ENCODE data around the gene PEAK1.

The PEAK1 gene

DNA sequence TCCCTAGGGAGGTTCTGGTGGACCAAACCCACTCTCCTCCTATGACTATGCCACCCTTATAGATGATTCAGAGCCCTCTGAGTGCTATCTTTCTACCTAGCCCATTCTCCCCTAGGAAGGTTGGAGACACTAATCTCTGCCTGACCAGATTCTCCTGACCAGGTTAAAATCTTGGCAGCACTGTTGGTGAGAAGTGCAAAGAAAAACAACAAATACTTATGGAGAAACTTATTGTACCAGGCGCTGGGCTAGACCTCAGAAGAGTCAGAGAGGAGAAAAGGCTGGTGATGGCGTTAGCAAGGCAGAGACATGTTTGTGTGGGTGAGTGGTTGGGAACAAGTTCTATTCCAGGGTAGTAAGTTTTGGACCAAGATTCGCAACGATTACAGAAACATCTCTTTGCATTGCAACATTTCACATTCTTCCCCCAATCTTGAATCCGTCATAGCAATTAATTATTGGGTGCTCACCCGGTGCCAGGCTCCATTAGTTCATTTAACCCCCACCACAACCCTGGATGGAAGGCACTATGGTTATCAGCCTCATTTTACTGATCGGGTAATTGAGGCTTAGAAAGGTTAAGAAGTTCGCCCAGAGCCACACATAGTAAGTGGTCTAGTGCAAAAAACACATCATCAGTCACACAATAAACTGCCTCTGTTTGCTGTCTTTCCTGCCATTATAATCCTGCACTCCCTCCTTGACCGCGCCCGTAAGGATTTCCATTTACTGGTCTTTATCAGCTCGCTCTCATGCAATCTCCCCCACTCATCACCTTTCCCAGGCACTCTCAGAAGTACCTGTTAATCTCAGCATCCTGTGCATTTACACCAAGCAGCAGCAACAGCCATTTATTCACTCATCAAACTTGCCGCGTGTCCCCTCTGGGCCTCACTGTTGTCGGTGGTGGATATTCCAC is 348.3 kb downstream of the PEAK1 start:
- no peaks in the 10 kb centered on the region for H3K36me3 ChIP-seq (ENCODE audit: control insufficient read depth in 2 of 2, insufficient read depth in 2 of 2, low read length in 2 of 2)
- peaks cover 10% of the 10 kb centered on the region for H3K4me1 ChIP-seq (ENCODE audit: control insufficient read depth, insufficient read depth, low read length)
- H3K27ac ChIP-seq (ENCODE audit: low read length) = peak overlapping the region; percentile 80
- H3K27me3 ChIP-seq (ENCODE audit: control insufficient read depth in 1 of 2, insufficient read depth in 2 of 2, low read length in 2 of 2) = peaks cover 0 to 4% of the 10 kb centered on the region in 2 donors
- H3K9me3 ChIP-seq (ENCODE audit: control insufficient read depth in 2 of 2, low read length in 2 of 2) = no peaks in the 10 kb centered on the region
- peak overlapping the region in 1 of 2 donors; percentile 83 for H3K4me3 ChIP-seq (ENCODE audit: low read length in 2 of 2)
- H3K9ac ChIP-seq (ENCODE audit: low read length in 2 of 2) = peak overlapping the region in 1 of 2 donors; percentile 60

DNA sequence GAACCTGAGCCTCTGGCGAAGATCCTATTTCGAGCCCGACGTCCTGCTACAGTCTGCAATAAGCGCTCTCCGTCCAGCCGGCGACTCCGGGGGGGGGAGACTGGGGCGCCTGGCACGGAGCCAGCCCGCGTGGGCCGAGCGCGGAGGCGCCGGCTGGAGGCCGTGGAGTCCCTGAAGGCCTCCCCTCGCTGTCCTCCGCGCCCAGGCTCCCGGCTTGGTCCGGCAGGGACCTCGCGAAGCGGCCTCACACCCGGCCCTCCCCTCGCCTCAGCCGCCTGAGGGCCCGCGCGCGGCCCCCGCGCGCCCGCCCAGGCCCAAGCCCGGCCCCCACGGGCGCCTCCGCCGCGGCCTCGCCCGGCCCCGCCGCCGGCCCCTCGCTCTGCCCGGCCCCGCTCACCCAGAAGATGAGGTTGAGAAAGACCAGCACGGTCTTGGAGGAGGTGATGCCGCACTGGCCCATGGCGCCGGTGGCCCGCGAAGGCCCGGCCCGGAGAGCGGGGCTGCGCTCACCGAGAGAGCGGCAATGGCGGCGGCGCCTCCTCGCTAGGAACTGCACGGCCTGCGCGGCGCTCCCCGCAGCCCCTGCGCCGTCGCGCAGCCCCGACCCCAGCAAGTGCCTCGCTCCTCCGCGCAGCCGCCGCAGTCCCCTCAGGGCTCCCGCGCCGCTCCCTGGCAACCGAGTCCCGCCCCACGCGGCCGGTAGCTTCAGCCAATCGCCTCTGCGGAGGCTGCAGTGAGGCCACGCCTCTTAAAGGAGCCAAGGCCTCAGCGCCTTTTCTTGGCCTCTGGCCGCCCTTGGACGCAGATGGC is 349.2 kb downstream of the PEAK1 start, which contains the start of gene TSPAN3:
Gene TSPAN3, minus strand, starts transcription at position 615 of the 810 bp plus-strand sequence. Its CDS starts 155 bp downstream, at position 460.
- H3K4me1 ChIP-seq (ENCODE audit: control insufficient read depth, insufficient read depth, low read length) = peaks cover 10% of the 10 kb centered on the region
- H3K9ac ChIP-seq (ENCODE audit: low read length in 2 of 2) = peak within 1 kb of the TSS; percentile 70 to 86
- no peaks in the 10 kb centered on the region for H3K36me3 ChIP-seq (ENCODE audit: control insufficient read depth in 2 of 2, insufficient read depth in 2 of 2, low read length in 2 of 2)
- peak within 1 kb of the TSS; percentile 80 for H3K27ac ChIP-seq (ENCODE audit: low read length)
- peaks cover 0 to 4% of the 10 kb centered on the region in 2 donors for H3K27me3 ChIP-seq (ENCODE audit: control insufficient read depth in 1 of 2, insufficient read depth in 2 of 2, low read length in 2 of 2)
- H3K9me3 ChIP-seq (ENCODE audit: control insufficient read depth in 2 of 2, low read length in 2 of 2) = no peaks in the 10 kb centered on the region
- peak within 1 kb of the TSS; percentile 71 to 83 for H3K4me3 ChIP-seq (ENCODE audit: low read length in 2 of 2)

DNA sequence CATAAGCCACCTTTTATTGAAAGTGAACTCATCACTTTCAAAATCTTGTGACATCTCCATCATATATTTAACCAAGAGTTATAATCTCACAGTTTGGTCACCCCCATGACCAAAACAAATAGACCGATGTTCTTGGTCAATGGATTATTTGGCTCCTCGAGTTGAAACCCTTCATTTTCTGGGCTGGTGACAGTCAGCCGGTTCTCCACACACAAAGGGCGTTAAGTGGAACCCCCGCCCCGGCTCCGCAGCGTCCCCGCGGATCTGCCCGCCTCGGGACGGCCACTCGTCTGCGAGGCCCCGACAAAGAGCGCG is 349.8 kb downstream of the PEAK1 start:
- Histone ChIP-seq H3K9ac (ENCODE audit: low read length in 2 of 2) (peak overlapping the region; percentile 70 to 86), H3K4me1 (ENCODE audit: control insufficient read depth, insufficient read depth, low read length) (peaks cover 10% of the 10 kb centered on the region), H3K9me3 (ENCODE audit: control insufficient read depth in 2 of 2, low read length in 2 of 2) (no peaks in the 10 kb centered on the region), H3K4me3 (ENCODE audit: low read length in 2 of 2) (peak overlapping the region; percentile 70 to 83), H3K27ac (ENCODE audit: low read length) (peak overlapping the region; percentile 80), H3K27me3 (ENCODE audit: control insufficient read depth in 1 of 2, insufficient read depth in 2 of 2, low read length in 2 of 2) (peaks cover 0 to 2% of the 10 kb centered on the region in 2 donors), H3K36me3 (ENCODE audit: control insufficient read depth in 2 of 2, insufficient read depth in 2 of 2, low read length in 2 of 2) (no peaks in the 10 kb centered on the region)

DNA sequence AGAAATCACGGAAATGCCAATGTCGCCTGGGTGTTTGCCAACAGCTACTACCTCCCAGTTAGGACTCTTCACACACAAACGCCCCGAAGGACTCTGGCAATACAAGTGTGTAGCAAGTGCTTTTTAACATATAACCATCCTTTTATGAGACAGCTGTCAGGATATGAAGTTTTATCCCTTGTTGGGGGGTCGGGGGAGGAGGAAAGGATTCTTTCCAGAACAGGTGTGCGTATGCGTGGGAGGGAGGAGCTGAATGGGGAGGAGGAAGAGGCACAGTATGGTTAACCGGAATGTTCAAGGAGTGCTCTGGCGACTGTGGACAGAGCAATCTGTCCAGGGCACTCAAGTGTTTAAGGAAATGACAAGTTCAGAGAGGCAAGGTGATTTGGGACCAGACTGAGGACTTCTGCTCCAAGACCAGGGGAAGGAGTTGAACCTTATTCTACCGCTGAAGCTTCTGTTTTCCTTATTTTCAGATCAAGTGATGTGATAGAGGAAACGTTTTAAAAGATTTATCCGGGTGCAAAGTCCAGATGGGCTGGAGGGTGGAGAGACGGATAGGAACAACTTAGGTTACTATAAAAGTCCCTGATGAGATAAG is 350.3 kb downstream of the PEAK1 start:
- Histone ChIP-seq H3K27me3 (ENCODE audit: control insufficient read depth in 1 of 2, insufficient read depth in 2 of 2, low read length in 2 of 2) (peaks cover 0 to 1% of the 10 kb centered on the region in 2 donors), H3K9me3 (ENCODE audit: control insufficient read depth in 2 of 2, low read length in 2 of 2) (no peaks in the 10 kb centered on the region), H3K27ac (ENCODE audit: low read length) (peak overlapping the region; percentile 80), H3K4me3 (ENCODE audit: low read length in 2 of 2) (peak overlapping the region; percentile 70 to 83), H3K4me1 (ENCODE audit: control insufficient read depth, insufficient read depth, low read length) (peaks cover 10% of the 10 kb centered on the region), H3K36me3 (ENCODE audit: control insufficient read depth in 2 of 2, insufficient read depth in 2 of 2, low read length in 2 of 2) (no peaks in the 10 kb centered on the region), H3K9ac (ENCODE audit: low read length in 2 of 2) (peak overlapping the region; percentile 70 to 86)

DNA sequence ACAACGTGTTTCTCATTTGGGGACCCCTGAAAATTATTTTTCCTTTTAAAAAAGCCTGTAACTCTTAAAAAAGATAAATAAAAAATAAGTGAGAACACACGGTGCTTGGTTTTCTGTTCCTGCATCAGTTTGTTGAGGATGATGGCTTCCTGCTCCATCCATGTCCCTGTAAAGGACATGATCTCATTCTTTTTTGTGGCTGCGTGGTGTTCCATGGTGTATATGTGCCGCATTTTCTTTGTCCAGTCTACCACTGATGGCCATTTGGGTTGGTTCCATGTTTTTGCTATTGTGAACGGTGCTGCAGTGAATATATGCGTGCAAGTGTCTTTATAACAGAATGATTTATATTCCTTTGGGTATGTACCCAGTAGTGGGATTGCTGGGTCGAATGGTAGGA is 351.3 kb downstream of the PEAK1 start:
- no peak overlapping the region for H3K9ac ChIP-seq (ENCODE audit: low read length in 2 of 2)
- H3K9me3 ChIP-seq (ENCODE audit: control insufficient read depth in 2 of 2, low read length in 2 of 2) = no peaks in the 10 kb centered on the region
- H3K4me1 ChIP-seq (ENCODE audit: control insufficient read depth, insufficient read depth, low read length) = peaks cover 10% of the 10 kb centered on the region
- H3K36me3 ChIP-seq (ENCODE audit: control insufficient read depth in 2 of 2, insufficient read depth in 2 of 2, low read length in 2 of 2) = no peaks in the 10 kb centered on the region
- H3K27ac ChIP-seq (ENCODE audit: low read length) = no peak overlapping the region
- no peaks in the 10 kb centered on the region for H3K27me3 ChIP-seq (ENCODE audit: control insufficient read depth in 1 of 2, insufficient read depth in 2 of 2, low read length in 2 of 2)
- no peak overlapping the region for H3K4me3 ChIP-seq (ENCODE audit: low read length in 2 of 2)

DNA sequence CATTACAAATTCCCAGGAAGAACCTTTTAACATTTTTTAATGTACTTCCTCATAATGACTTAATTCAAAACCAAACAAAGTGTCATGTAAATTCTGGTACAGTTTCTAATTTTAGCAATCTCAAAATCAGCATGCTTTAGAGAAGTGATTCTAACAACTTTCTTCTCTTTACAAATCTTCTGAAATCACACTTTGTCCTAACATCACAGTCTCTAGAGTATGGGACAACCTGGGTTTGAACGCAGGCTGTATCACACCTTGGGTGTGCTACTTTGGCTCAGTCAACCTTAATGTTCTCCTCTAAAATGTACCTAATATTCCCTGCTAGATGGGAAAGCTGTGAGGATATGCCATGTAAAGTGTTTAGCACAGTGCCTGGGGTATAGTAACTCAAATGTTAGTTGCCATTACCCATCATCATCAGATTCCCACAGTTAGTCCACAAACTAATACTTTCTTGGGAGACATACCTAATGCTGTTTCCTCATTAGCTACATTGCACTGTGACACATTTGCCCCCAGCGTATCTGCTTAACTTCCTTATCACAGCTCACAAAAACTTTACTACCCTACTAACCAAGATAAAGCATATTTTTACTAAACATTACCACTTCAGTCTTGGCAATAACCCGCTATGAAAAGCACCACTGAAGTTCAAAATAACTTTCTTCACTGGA is 352.1 kb downstream of the PEAK1 start:
- Histone ChIP-seq H3K9ac (ENCODE audit: low read length in 2 of 2) (no peak overlapping the region), H3K9me3 (ENCODE audit: control insufficient read depth in 2 of 2, low read length in 2 of 2) (no peaks in the 10 kb centered on the region), H3K4me3 (ENCODE audit: low read length in 2 of 2) (no peak overlapping the region), H3K36me3 (ENCODE audit: control insufficient read depth in 2 of 2, insufficient read depth in 2 of 2, low read length in 2 of 2) (no peaks in the 10 kb centered on the region), H3K27me3 (ENCODE audit: control insufficient read depth in 1 of 2, insufficient read depth in 2 of 2, low read length in 2 of 2) (no peaks in the 10 kb centered on the region), H3K27ac (ENCODE audit: low read length) (no peak overlapping the region), H3K4me1 (ENCODE audit: control insufficient read depth, insufficient read depth, low read length) (peaks cover 10% of the 10 kb centered on the region)

DNA sequence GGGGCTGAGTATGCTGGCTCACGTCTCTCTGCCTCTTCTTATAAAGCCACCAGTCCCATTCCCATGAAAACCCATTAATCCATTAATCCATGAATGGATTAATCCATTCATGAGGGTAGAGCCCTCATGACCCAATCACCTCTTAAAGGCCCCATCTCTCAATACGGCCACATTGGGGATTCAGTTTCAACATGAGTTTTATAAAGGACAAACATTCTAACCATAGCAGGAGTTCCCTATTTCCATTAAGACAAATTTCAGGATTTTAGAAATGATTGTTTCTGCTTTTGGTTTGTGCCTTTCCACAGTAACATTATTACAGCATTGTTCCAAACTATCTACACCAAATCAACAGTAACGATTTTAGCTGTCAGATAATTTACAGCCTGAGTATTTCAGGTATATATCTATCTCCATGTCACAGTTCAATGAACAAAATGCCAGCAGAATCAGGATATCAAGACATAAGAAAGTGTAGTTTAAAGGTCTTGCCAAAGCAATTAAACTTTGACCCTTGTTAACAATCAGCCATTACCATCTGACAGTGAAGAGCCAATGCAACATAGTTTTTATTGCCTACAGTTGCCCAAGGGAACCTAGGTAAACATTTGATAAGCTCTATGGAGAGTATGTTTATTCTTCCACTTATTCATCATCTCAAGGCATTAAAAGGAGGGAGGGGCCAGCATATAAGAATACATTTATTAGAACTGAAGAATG is 352.8 kb downstream of the PEAK1 start:
- Histone ChIP-seq H3K9me3 (ENCODE audit: control insufficient read depth in 2 of 2, low read length in 2 of 2) (no peaks in the 10 kb centered on the region), H3K4me3 (ENCODE audit: low read length in 2 of 2) (no peak overlapping the region), H3K36me3 (ENCODE audit: control insufficient read depth in 2 of 2, insufficient read depth in 2 of 2, low read length in 2 of 2) (no peaks in the 10 kb centered on the region), H3K27ac (ENCODE audit: low read length) (no peak overlapping the region), H3K27me3 (ENCODE audit: control insufficient read depth in 1 of 2, insufficient read depth in 2 of 2, low read length in 2 of 2) (no peaks in the 10 kb centered on the region), H3K9ac (ENCODE audit: low read length in 2 of 2) (no peak overlapping the region), H3K4me1 (ENCODE audit: control insufficient read depth, insufficient read depth, low read length) (peaks cover 10% of the 10 kb centered on the region)

DNA sequence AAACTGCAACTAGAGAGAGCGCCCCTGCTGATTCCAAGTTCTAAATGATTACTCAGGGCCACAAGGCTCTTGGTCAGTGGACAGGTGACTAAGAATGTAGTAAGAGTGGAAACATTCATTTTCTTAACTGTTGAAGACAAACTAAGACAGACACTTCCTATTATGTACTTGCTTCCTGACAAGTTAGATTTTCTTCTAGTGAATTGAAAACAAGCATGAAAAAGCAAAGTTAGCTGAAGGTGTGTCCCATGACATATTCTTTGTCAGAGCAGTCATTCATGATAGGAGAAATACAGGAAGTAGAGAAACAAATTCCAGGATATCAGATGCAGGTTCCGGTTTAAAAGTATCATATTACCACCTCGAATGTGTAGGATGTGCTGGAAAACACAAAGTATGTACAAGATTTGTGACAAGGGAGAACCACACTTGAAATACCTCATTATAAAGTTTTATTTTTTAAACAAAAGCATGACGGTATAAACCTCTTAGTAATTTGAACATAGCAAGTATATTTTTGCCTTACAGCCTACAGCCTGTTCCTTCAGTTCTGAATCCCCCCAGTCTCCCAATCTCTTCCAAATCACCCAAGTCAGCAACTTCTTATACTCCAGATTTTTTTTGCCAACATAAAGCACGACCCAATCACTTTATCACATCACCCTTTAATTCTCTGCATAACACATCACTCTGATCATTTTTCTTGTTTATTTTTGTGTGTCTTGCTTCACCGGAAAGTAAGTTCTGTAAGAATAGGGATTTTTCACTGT is 355.2 kb downstream of the PEAK1 start:
- H3K27ac ChIP-seq (ENCODE audit: low read length) = no peak overlapping the region
- no peak overlapping the region for H3K4me3 ChIP-seq (ENCODE audit: low read length in 2 of 2)
- no peaks in the 10 kb centered on the region for H3K36me3 ChIP-seq (ENCODE audit: control insufficient read depth in 2 of 2, insufficient read depth in 2 of 2, low read length in 2 of 2)
- peaks cover 14% of the 10 kb centered on the region for H3K4me1 ChIP-seq (ENCODE audit: control insufficient read depth, insufficient read depth, low read length)
- H3K27me3 ChIP-seq (ENCODE audit: control insufficient read depth in 1 of 2, insufficient read depth in 2 of 2, low read length in 2 of 2) = no peaks in the 10 kb centered on the region
- H3K9ac ChIP-seq (ENCODE audit: low read length in 2 of 2) = no peak overlapping the region
- no peaks in the 10 kb centered on the region for H3K9me3 ChIP-seq (ENCODE audit: control insufficient read depth in 2 of 2, low read length in 2 of 2)

DNA sequence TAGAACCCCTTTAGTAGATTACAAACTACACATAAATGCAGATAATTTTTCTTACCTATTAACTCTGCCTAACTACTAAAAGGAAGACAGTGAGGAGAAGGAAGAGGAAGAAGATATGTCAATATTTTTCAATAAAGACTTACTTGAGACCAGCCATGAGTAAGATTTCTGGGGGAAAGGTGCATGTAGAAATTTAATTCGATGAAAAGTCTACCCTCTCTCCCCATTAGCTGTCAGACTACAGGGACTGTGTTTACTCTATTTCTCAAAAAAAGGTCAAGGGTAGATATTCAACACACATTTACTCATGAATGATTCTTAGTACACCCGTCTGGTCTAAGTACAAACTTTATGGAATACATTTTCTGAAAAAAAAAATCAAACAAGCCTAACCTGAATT is 355.8 kb downstream of the PEAK1 start:
- Histone ChIP-seq H3K36me3 (ENCODE audit: control insufficient read depth in 2 of 2, insufficient read depth in 2 of 2, low read length in 2 of 2) (no peaks in the 10 kb centered on the region), H3K27me3 (ENCODE audit: control insufficient read depth in 1 of 2, insufficient read depth in 2 of 2, low read length in 2 of 2) (no peaks in the 10 kb centered on the region), H3K27ac (ENCODE audit: low read length) (no peak overlapping the region), H3K9me3 (ENCODE audit: control insufficient read depth in 2 of 2, low read length in 2 of 2) (no peaks in the 10 kb centered on the region), H3K4me1 (ENCODE audit: control insufficient read depth, insufficient read depth, low read length) (peaks cover 9% of the 10 kb centered on the region), H3K9ac (ENCODE audit: low read length in 2 of 2) (no peak overlapping the region), H3K4me3 (ENCODE audit: low read length in 2 of 2) (no peak overlapping the region)
